ENCODE results near the gene DAZAP1. TPM values are rescaled to one million over a fixed set of nuclear protein-coding genes. Genes with fewer than 3 reads are reported as not detected.
A peak's percentile ranks its signal among the peaks of the same experiment; 100 is the strongest.

DAZAP1 gene
- total RNA-seq, 2 donors from 2014 or later = 34.9 to 76.9 TPM

- no peak for DNase-seq (ENCODE audit: low spot score)
- Histone ChIP-seq H3K27ac (no peak overlapping the region), H3K4me3 (no peak overlapping the region), H3K36me3 (peaks cover 33% of the 10 kb centered on the region), H3K27me3 (replicated peaks; ENCODE audit: insufficient read depth) (no peaks in the 10 kb centered on the region), H3K9me3 (no peaks in the 10 kb centered on the region), H3K4me1 (ENCODE audit: control insufficient read depth in 1 of 2, low read depth in 2 of 2) (no peaks in the 10 kb centered on the region)
- no peak for ATAC-seq (ENCODE audit: insufficient number of reproducible peaks, low FRiP score, low read depth)
- no peak for TF ChIP-seq CTCF (IDR thresholded peaks at IDR 0.05)
Measured at GRCh38 chr19:1377965-1378785, 29.2 kb upstream of the DAZAP1 start.

- no peak overlapping the region for H3K4me3 ChIP-seq
- no peak for ATAC-seq (ENCODE audit: insufficient number of reproducible peaks, low FRiP score, low read depth)
Measured at GRCh38 chr19:1379126-1379905, 28.1 kb upstream of the DAZAP1 start.

GRCh38 chr19:1379961-1380489 lies 27.4 kb upstream of the DAZAP1 start:
- Histone ChIP-seq H3K4me3 (no peak overlapping the region), H3K27me3 (replicated peaks; ENCODE audit: insufficient read depth) (no peaks in the 10 kb centered on the region), H3K27ac (no peak overlapping the region), H3K36me3 (peaks cover 19% of the 10 kb centered on the region), H3K9me3 (no peaks in the 10 kb centered on the region), H3K4me1 (ENCODE audit: control insufficient read depth in 1 of 2, low read depth in 2 of 2) (peaks cover 9 to 10% of the 10 kb centered on the region in 2 donors)
- DNase-seq (ENCODE audit: low spot score) = no peak
- no peak for ATAC-seq (ENCODE audit: insufficient number of reproducible peaks, low FRiP score, low read depth)
- no peak for TF ChIP-seq CTCF (IDR thresholded peaks at IDR 0.05)

More at GRCh38 chr19:1379126-1379905, 28.1 kb upstream of the DAZAP1 start:
- Histone ChIP-seq H3K36me3 (peaks cover 22% of the 10 kb centered on the region), H3K4me1 (ENCODE audit: control insufficient read depth in 1 of 2, low read depth in 2 of 2) (peaks cover 2 to 3% of the 10 kb centered on the region in 2 donors), H3K9me3 (no peaks in the 10 kb centered on the region), H3K27me3 (replicated peaks; ENCODE audit: insufficient read depth) (no peaks in the 10 kb centered on the region), H3K27ac (no peak overlapping the region)
- TF ChIP-seq CTCF (IDR thresholded peaks at IDR 0.05) = no peak
- DNase-seq (ENCODE audit: low spot score) = no peak

- H3K36me3 ChIP-seq = peaks cover 9% of the 10 kb centered on the region
- TF ChIP-seq CTCF (IDR thresholded peaks at IDR 0.05) = no peak
- no peak overlapping the region for H3K27ac ChIP-seq
- ATAC-seq (ENCODE audit: insufficient number of reproducible peaks, low FRiP score, low read depth) (no peak), DNase-seq (ENCODE audit: low spot score) (no peak)
- H3K9me3 ChIP-seq = no peaks in the 10 kb centered on the region
- H3K27me3 ChIP-seq (replicated peaks; ENCODE audit: insufficient read depth) = no peaks in the 10 kb centered on the region
- no peak overlapping the region for H3K4me3 ChIP-seq
- peaks cover 11 to 18% of the 10 kb centered on the region in 2 donors for H3K4me1 ChIP-seq (ENCODE audit: control insufficient read depth in 1 of 2, low read depth in 2 of 2)
Measured at GRCh38 chr19:1382250-1382649, 25.1 kb upstream of the DAZAP1 start.

- no peaks in the 10 kb centered on the region for H3K27me3 ChIP-seq (replicated peaks; ENCODE audit: insufficient read depth)
- no peak for ATAC-seq (ENCODE audit: insufficient number of reproducible peaks, low FRiP score, low read depth)
- H3K36me3 ChIP-seq = peaks cover 2% of the 10 kb centered on the region
- no peak for TF ChIP-seq CTCF (IDR thresholded peaks at IDR 0.05)
- no peak overlapping the region for H3K27ac ChIP-seq
- no peaks in the 10 kb centered on the region for H3K9me3 ChIP-seq
- peaks cover 11 to 18% of the 10 kb centered on the region in 2 donors for H3K4me1 ChIP-seq (ENCODE audit: control insufficient read depth in 1 of 2, low read depth in 2 of 2)
- no peak for DNase-seq (ENCODE audit: low spot score)
- peak overlapping the region; percentile 100 for H3K4me3 ChIP-seq
Measured at GRCh38 chr19:1383017-1383311, 24.4 kb upstream of the DAZAP1 start.

Measured in thoracic aorta (tissue), 2 donors.